ENCODE measurements around the gene PEF1. TPM values are rescaled to one million over a fixed set of nuclear protein-coding genes. Genes with fewer than 3 reads are reported as not detected.

Gene PEF1
- total RNA-seq, 2 donors from 2014 or later: 51.4 to 59.1 TPM

- H3K4me3 Mint-ChIP-seq: no peak overlapping the region
Measured at GRCh38 chr1:31627930-31628559, 16.6 kb downstream of the PEF1 start.

GRCh38 chr1:31627301-31627929, 17.3 kb downstream of the PEF1 start:
- Mint-ChIP-seq H3K27ac (no peak overlapping the region), H3K9me3 (no peaks in the 10 kb centered on the region), H3K4me3 (no peak overlapping the region), H3K4me1 (no peaks in the 10 kb centered on the region), H3K36me3 (ENCODE audit: low read depth) (peaks cover 37% of the 10 kb centered on the region), H3K27me3 (ENCODE audit: insufficient read depth) (no peaks in the 10 kb centered on the region)
- H3K27ac ChIP-seq (ENCODE audit: low read depth, low read length): no peak overlapping the region
- H3K9me3 ChIP-seq (ENCODE audit: control insufficient read depth, low read length): no peaks in the 10 kb centered on the region
- WGBS, 2 experiments (ENCODE audit: insufficient coverage in 1 of 2, insufficient read length in 1 of 2): 91 to 95% methylated on average over 7 to 13 of the region's 13 CpGs
- H3K9ac ChIP-seq (ENCODE audit: extremely low read depth, low read length, poor library complexity, severe bottlenecking): no peak overlapping the region
- H3K4me1 ChIP-seq (ENCODE audit: control insufficient read depth, insufficient read depth, low read length): peaks cover 8% of the 10 kb centered on the region
- H3K36me3 ChIP-seq (ENCODE audit: control insufficient read depth, insufficient read depth, low read length): peaks cover 50% of the 10 kb centered on the region
- H3K27me3 ChIP-seq (ENCODE audit: control insufficient read depth, insufficient read depth, low read length, poor library complexity, severe bottlenecking): no peaks in the 10 kb centered on the region
- DNase-seq: no peak
- TF ChIP-seq CTCF (conservative IDR thresholded peaks at IDR 0.05): no peak
- H3K4me3 ChIP-seq (ENCODE audit: low read length): no peak overlapping the region

More at GRCh38 chr1:31627930-31628559, 16.6 kb downstream of the PEF1 start:
- Mint-ChIP-seq H3K36me3 (ENCODE audit: low read depth) (peaks cover 44% of the 10 kb centered on the region), H3K9me3 (no peaks in the 10 kb centered on the region), H3K27me3 (ENCODE audit: insufficient read depth) (no peaks in the 10 kb centered on the region), H3K27ac (no peak overlapping the region), H3K4me1 (no peaks in the 10 kb centered on the region)
- no peak for DNase-seq
- no peaks in the 10 kb centered on the region for H3K27me3 ChIP-seq (ENCODE audit: control insufficient read depth, insufficient read depth, low read length, poor library complexity, severe bottlenecking)
- H3K4me3 ChIP-seq (ENCODE audit: low read length): no peak overlapping the region
- no peaks in the 10 kb centered on the region for H3K9me3 ChIP-seq (ENCODE audit: control insufficient read depth, low read length)
- no peak overlapping the region for H3K27ac ChIP-seq (ENCODE audit: low read depth, low read length)
- no peak overlapping the region for H3K9ac ChIP-seq (ENCODE audit: extremely low read depth, low read length, poor library complexity, severe bottlenecking)
- WGBS, 2 experiments (ENCODE audit: insufficient coverage in 1 of 2, insufficient read length in 1 of 2): 73 to 87% methylated on average over 4 to 11 of the region's 11 CpGs
- no peak for TF ChIP-seq CTCF (conservative IDR thresholded peaks at IDR 0.05)
- H3K36me3 ChIP-seq (ENCODE audit: control insufficient read depth, insufficient read depth, low read length): peaks cover 57% of the 10 kb centered on the region
- H3K4me1 ChIP-seq (ENCODE audit: control insufficient read depth, insufficient read depth, low read length): peaks cover 8% of the 10 kb centered on the region

GRCh38 chr1:31626223-31627207, 18.2 kb downstream of the PEF1 start:
- no peak for DNase-seq
- H3K9me3 ChIP-seq (ENCODE audit: control insufficient read depth, low read length): no peaks in the 10 kb centered on the region
- TF ChIP-seq CTCF (conservative IDR thresholded peaks at IDR 0.05): no peak
- no peaks in the 10 kb centered on the region for H3K27me3 ChIP-seq (ENCODE audit: control insufficient read depth, insufficient read depth, low read length, poor library complexity, severe bottlenecking)
- H3K9me3 Mint-ChIP-seq: no peaks in the 10 kb centered on the region
- WGBS, 2 experiments (ENCODE audit: insufficient coverage in 1 of 2, insufficient read length in 1 of 2): 74 to 83% methylated on average over 18 to 23 of the region's 23 CpGs
- H3K4me3 ChIP-seq (ENCODE audit: low read length): no peak overlapping the region
- no peak overlapping the region for H3K9ac ChIP-seq (ENCODE audit: extremely low read depth, low read length, poor library complexity, severe bottlenecking)
- H3K36me3 Mint-ChIP-seq (ENCODE audit: low read depth): peaks cover 32% of the 10 kb centered on the region
- H3K4me3 Mint-ChIP-seq: no peak overlapping the region
- no peaks in the 10 kb centered on the region for H3K4me1 Mint-ChIP-seq
- H3K4me1 ChIP-seq (ENCODE audit: control insufficient read depth, insufficient read depth, low read length): peaks cover 8% of the 10 kb centered on the region
- no peak overlapping the region for H3K27ac Mint-ChIP-seq
- no peaks in the 10 kb centered on the region for H3K27me3 Mint-ChIP-seq (ENCODE audit: insufficient read depth)
- H3K27ac ChIP-seq (ENCODE audit: low read depth, low read length): peak overlapping the region; percentile 70
- peaks cover 41% of the 10 kb centered on the region for H3K36me3 ChIP-seq (ENCODE audit: control insufficient read depth, insufficient read depth, low read length)

Measured in endodermal cell (in vitro differentiated cells).